Measurements from ENCODE around the gene TANC1.

GRCh38 chr2:159009940-159010339 lies 41.5 kb downstream of the TANC1 start:
- TF ChIP-seq POLR2A (IDR thresholded peaks at IDR 0.05) = no peak
- no peak for TF ChIP-seq CTCF (IDR thresholded peaks at IDR 0.05)
